HG02759 (cell line): Measurements from ENCODE around the gene PARD6A.
"Not testable (repeated sequence)": the region's sequence is repeated elsewhere in the genome, so short reads cannot be mapped to it uniquely, and the experiment has no call there.

Source experiments
- ATAC-seq: cut with Tn5 transposase; IDR thresholded peaks from one replicate; pipeline ENCODE4 v1.9.1; 2021; ENCODE audit warnings: mild to moderate bottlenecking, moderate library complexity; ENCODE audit not compliant: unreplicated experiment

PARD6A gene

GRCh38 chr16:67685388-67686112 lies 24.8 kb downstream of the PARD6A start:
- peak; percentile 49 for ATAC-seq

GRCh38 chr16:67693517-67694285 lies 32.9 kb downstream of the PARD6A start:
- ATAC-seq = not testable (repeated sequence)

GRCh38 chr16:67694611-67695010 lies 33.9 kb downstream of the PARD6A start:
- ATAC-seq = no peak

GRCh38 chr16:67697422-67698185 lies 36.8 kb downstream of the PARD6A start:
- ATAC-seq = no peak

- ATAC-seq = no peak
Measured at GRCh38 chr16:67699265-67699664, 38.5 kb downstream of the PARD6A start.

GRCh38 chr16:67701420-67701819 lies 40.7 kb downstream of the PARD6A start:
- ATAC-seq = no peak

- ATAC-seq = no peak
Measured at GRCh38 chr16:67702130-67702529, 41.4 kb downstream of the PARD6A start.

- ATAC-seq = no peak
Measured at GRCh38 chr16:67703626-67704025, 42.9 kb downstream of the PARD6A start.

- ATAC-seq = no peak
Measured at GRCh38 chr16:67704110-67704509, 43.4 kb downstream of the PARD6A start.

- ATAC-seq = no peak
Measured at GRCh38 chr16:67707210-67707609, 46.5 kb downstream of the PARD6A start.

GRCh38 chr16:67707790-67708189 lies 47.0 kb downstream of the PARD6A start:
- ATAC-seq = no peak

GRCh38 chr16:67708368-67708771 lies 47.6 kb downstream of the PARD6A start:
- ATAC-seq = no peak

- ATAC-seq = no peak
Measured at GRCh38 chr16:67709050-67709449, 48.3 kb downstream of the PARD6A start.

GRCh38 chr16:67710607-67711006 lies 49.8 kb downstream of the PARD6A start:
- ATAC-seq = no peak
